Measurements from ENCODE around the gene PNPLA5. TPM values are rescaled to one million over a fixed set of nuclear protein-coding genes. Genes with fewer than 3 reads are reported as not detected.

PNPLA5 gene
- total and polyA plus RNA-seq, 2 of the 13 experiments (the other 11 are each of a cell fraction or from before 2014, with no cell fraction given): not detected

GRCh38 chr22:43853328-43853931 lies 38.4 kb downstream of the PNPLA5 start:
- Histone ChIP-seq H3K9ac (ENCODE audit: insufficient read depth, low read depth, low read length) (no peak overlapping the region), H3K4me1 (ENCODE audit: insufficient read depth, low read length) (no peaks in the 10 kb centered on the region), H3K4me3 (replicated peaks in 1 of 3; ENCODE audit: insufficient read depth in 1 of 3, low read depth in 2 of 3, low read length in 3 of 3) (no peak overlapping the region), H3K27ac (ENCODE audit: extremely low read length, insufficient read depth, low read length) (no peak overlapping the region), H3K79me2 (ENCODE audit: insufficient read depth, low read length) (no peaks in the 10 kb centered on the region), H3K36me3 (replicated peaks in 1 of 2; ENCODE audit: control insufficient read depth in 1 of 2, insufficient read depth in 2 of 2, low read length in 2 of 2) (no peaks in the 10 kb centered on the region), H3K27me3 (ENCODE audit: control insufficient read depth in 1 of 2, insufficient read depth in 2 of 2, low read length in 2 of 2) (peaks cover 6 to 46% of the 10 kb centered on the region in 2 experiments; a peak in 3 of 5 replicates), H3K4me2 (ENCODE audit: low read depth, low read length) (no peak overlapping the region), H3K9me3 (ENCODE audit: low read length) (no peaks in the 10 kb centered on the region), H2AFZ (ENCODE audit: low read length) (no peak overlapping the region), H4K20me1 (ENCODE audit: insufficient read depth, low read length) (peaks cover 4% of the 10 kb centered on the region; the same call in 1 of the 2 replicates)
- in situ Hi-C loops (cut with HindIII; ENCODE audit: extremely low pct_ligation_motif_present, low pct_unique_long_range_greater_than_20kb) (no loop called here), intact Hi-C loops (cut with micrococcal nuclease; ENCODE audit: unreplicated experiment) (no loop called here)
- FAIRE-seq (no peak), DNase-seq (ENCODE audit: low spot score) (no peak), ATAC-seq (no peak)
- CTCF ChIA-PET (ENCODE audit: low intra/inter-chr PET ratio, low total read pairs): no interaction called here
- POLR2A ChIA-PET: no interaction called here
- 8% methylated on average over 3 of the region's 10 CpGs for WGBS (ENCODE audit: low lambda C conversion rate)
- no TSS peak for BruUV-seq (replicated peaks)
- TF ChIP-seq ZNF788 (CRISPR knock-in tag; IDR thresholded peaks at IDR 0.05; ENCODE audit: borderline replicate concordance): no peak
- TF ChIP-seq ZNF142 (CRISPR knock-in tag; IDR thresholded peaks at IDR 0.05): no peak
- TF ChIP-seq NR2F1 (CRISPR knock-in tag; IDR thresholded peaks at IDR 0.05): no peak
- no peak for TF ChIP-seq ZNF543 (CRISPR knock-in tag; IDR thresholded peaks at IDR 0.05)
- TF ChIP-seq MXD3 (CRISPR knock-in tag; IDR thresholded peaks at IDR 0.05): no peak
- no peak for TF ChIP-seq HDAC1 (CRISPR knock-in tag; IDR thresholded peaks at IDR 0.05)
- no peak for TF ChIP-seq BHLHE40 (IDR thresholded peaks at IDR 0.05; ENCODE audit: low read length)
- no peak for TF ChIP-seq ZNF12 (CRISPR knock-in tag; IDR thresholded peaks at IDR 0.05)
- no peak for TF ChIP-seq SALL1 (CRISPR knock-in tag; IDR thresholded peaks at IDR 0.05)
- no peak for TF ChIP-seq DNMT1 (CRISPR knock-in tag; IDR thresholded peaks at IDR 0.05)
- no peak for TF ChIP-seq MEIS1 (CRISPR knock-in tag; IDR thresholded peaks at IDR 0.05; ENCODE audit: borderline replicate concordance)
- TF ChIP-seq RBM22 (optimal IDR thresholded peaks at IDR 0.05; ENCODE audit: low read length): no peak
- TF ChIP-seq ARNT2 (CRISPR knock-in tag; IDR thresholded peaks at IDR 0.05; ENCODE audit: low read depth): no peak
- no peak for TF ChIP-seq NFE2L1 (CRISPR knock-in tag; IDR thresholded peaks at IDR 0.05; ENCODE audit: borderline replicate concordance)
- no peak for TF ChIP-seq ZNF10 (CRISPR knock-in tag; IDR thresholded peaks at IDR 0.05; ENCODE audit: borderline replicate concordance, low read depth)
- no peak for TF ChIP-seq CBX2 (IDR thresholded peaks at IDR 0.05; ENCODE audit: low read depth, low read length)
- no peak for TF ChIP-seq CBX2 (CRISPR knock-in tag; IDR thresholded peaks at IDR 0.05; ENCODE audit: low read depth)
- no peak for TF ChIP-seq ZNF224 (CRISPR knock-in tag; IDR thresholded peaks at IDR 0.05)
- TF ChIP-seq THAP11 (CRISPR knock-in tag; IDR thresholded peaks at IDR 0.05): no peak
- TF ChIP-seq DRAP1 (CRISPR knock-in tag; IDR thresholded peaks at IDR 0.05): no peak

Measured in HepG2 (cell line).